ENCODE measurements around the gene VPS18. TPM values are rescaled to one million over a fixed set of nuclear protein-coding genes. Genes with fewer than 3 reads are reported as not detected.

VPS18 gene
- total and polyA plus RNA-seq, 4 donors: 3.4 to 15.3 (median 10.3) TPM

GRCh38 chr15:40900256-40901052 is 6.2 kb downstream of the VPS18 start (continued):
- TF ChIP-seq CTCF (IDR thresholded peaks at IDR 0.05; ENCODE audit: low read depth, low read length, missing input control) (no peak), ATF3 (IDR thresholded peaks at IDR 0.05) (no peak), TAF1 (conservative IDR thresholded peaks at IDR 0.05) (no peak), NR2F2 (IDR thresholded peaks at IDR 0.05) (no peak), RAD21 (IDR thresholded peaks at IDR 0.05) (no peak)

- WGBS: 77% methylated on average over 5 of the region's 5 CpGs
- Histone ChIP-seq H3K9ac (ENCODE audit: low read depth in 1 of 2, low read length in 2 of 2) (no peak overlapping the region), H3K4me1 (ENCODE audit: control insufficient read depth in 4 of 4, insufficient read depth in 4 of 4, low read length in 3 of 4) (peaks cover 2 to 28% (median 22%) of the 10 kb centered on the region in 4 donors), H3K27ac (ENCODE audit: low read depth in 1 of 2, low read length in 2 of 2) (no peak overlapping the region), H3K27me3 (ENCODE audit: control insufficient read depth in 4 of 4, insufficient read depth in 4 of 4, low read length in 3 of 4) (no peaks in the 10 kb centered on the region), H3K36me3 (ENCODE audit: control insufficient read depth in 4 of 4, insufficient read depth in 3 of 4, low read depth in 1 of 4, low read length in 3 of 4) (peaks cover 12 to 40% (median 21%) of the 10 kb centered on the region in 4 donors), H3K9me3 (ENCODE audit: control insufficient read depth in 4 of 4, low read length in 3 of 4) (no peaks in the 10 kb centered on the region), H3K4me3 (ENCODE audit: low read depth in 1 of 3, low read length in 3 of 3) (no peak overlapping the region)
- no peak for DNase-seq (ENCODE audit: low spot score)
- TF ChIP-seq ATF3 (IDR thresholded peaks at IDR 0.05) (no peak), TAF1 (conservative IDR thresholded peaks at IDR 0.05) (no peak), CTCF (IDR thresholded peaks at IDR 0.05; ENCODE audit: low read depth, low read length, missing input control) (no peak), SP1 (IDR thresholded peaks at IDR 0.05) (no peak), FOXA1 (IDR thresholded peaks at IDR 0.05) (no peak), RAD21 (IDR thresholded peaks at IDR 0.05) (no peak), HNF4G (IDR thresholded peaks at IDR 0.05) (no peak), MAX (IDR thresholded peaks at IDR 0.05) (no peak), FOXA2 (IDR thresholded peaks at IDR 0.05) (no peak), REST (IDR thresholded peaks at IDR 0.05) (no peak), EGR1 (IDR thresholded peaks at IDR 0.05; ENCODE audit: low read depth in 2 of 2) (no peak), NR2F2 (IDR thresholded peaks at IDR 0.05) (no peak), HNF4A (conservative IDR thresholded peaks at IDR 0.05) (no peak), ZBTB33 (IDR thresholded peaks at IDR 0.05) (no peak), RXRA (IDR thresholded peaks at IDR 0.05) (no peak), YY1 (IDR thresholded peaks at IDR 0.05) (no peak), JUND (IDR thresholded peaks at IDR 0.05) (no peak), GABPA (IDR thresholded peaks at IDR 0.05 in 1 of 2, conservative IDR thresholded peaks at IDR 0.05 in 1 of 2) (no peak)
These were observed 6.8 kb downstream of the VPS18 start for GRCh38 chr15:40901053-40901443.

Data from liver (tissue), 9 donors.